Right renal cortex interstitium (tissue), 3 donors: ENCODE measurements around the gene AZGP1. TPM values are rescaled to one million over a fixed set of nuclear protein-coding genes. Genes with fewer than 3 reads are reported as not detected.
"Not testable (repeated sequence)": the region's sequence is repeated elsewhere in the genome, so short reads cannot be mapped to it uniquely, and the experiment has no call there.

Experiments
- DNase-seq, 3 donors: peaks; one replicate each; pipeline ENCODE4 v3.0.0-alpha.2; 2013; ENCODE audit warnings: low read depth in 3 of 3, low spot score in 2 of 3
- polyA plus RNA-seq, 3 donors: library from polyadenylated mRNA; unstranded; fragments of 120-200 nt; gene quantifications; one replicate each; pipeline ENCODE4 v1.2.1, GENCODE V29; 2013; ENCODE audit not compliant: insufficient read length in 3 of 3

AZGP1 gene
- polyA plus RNA-seq, 3 donors, result 48.4 to 73.4 (median 71.9) TPM

GRCh38 chr7:100000239-100000638 lies 24.4 kb upstream of the AZGP1 start:
- no peak for DNase-seq

GRCh38 chr7:99997545-99998137 lies 21.8 kb upstream of the AZGP1 start:
- DNase-seq, result peak in 2 of 3 donors; percentile 32 to 58

- no peak for DNase-seq
Observed at GRCh38 chr7:99996755-99997544, 21.1 kb upstream of the AZGP1 start.

GRCh38 chr7:99994819-99995218 lies 19.0 kb upstream of the AZGP1 start:
- no peak for DNase-seq

- no peak for DNase-seq
Observed at GRCh38 chr7:99992330-99993038, 16.7 kb upstream of the AZGP1 start.

- not testable (repeated sequence) for DNase-seq
Observed at GRCh38 chr7:99991543-99991942, 15.7 kb upstream of the AZGP1 start.

GRCh38 chr7:99990460-99990852 lies 14.6 kb upstream of the AZGP1 start:
- no peak for DNase-seq

- DNase-seq, result no peak
Observed at GRCh38 chr7:99987846-99988245, 12.0 kb upstream of the AZGP1 start.

- DNase-seq, result not testable (repeated sequence)
Observed at GRCh38 chr7:99987306-99987705, 11.5 kb upstream of the AZGP1 start.

- no peak for DNase-seq
Observed at GRCh38 chr7:99984593-99984992, 8.8 kb upstream of the AZGP1 start.

GRCh38 chr7:99981066-99981465 lies 5.2 kb upstream of the AZGP1 start:
- DNase-seq, result not testable (repeated sequence)

- not testable (repeated sequence) for DNase-seq
Observed at GRCh38 chr7:99980448-99980872, 4.6 kb upstream of the AZGP1 start.

- DNase-seq, result not testable (repeated sequence)
Observed at GRCh38 chr7:99979814-99980225, 4.0 kb upstream of the AZGP1 start.

GRCh38 chr7:99976626-99977025 lies 795 bp upstream of the AZGP1 start:
- no peak for DNase-seq

- DNase-seq, result no peak
Observed at GRCh38 chr7:99974681-99975080, 1.1 kb downstream of the AZGP1 start.

- DNase-seq, result not testable (repeated sequence)
Observed at GRCh38 chr7:99973817-99974216, 2.0 kb downstream of the AZGP1 start.

GRCh38 chr7:99971242-99971641 lies 4.6 kb downstream of the AZGP1 start:
- no peak for DNase-seq

- DNase-seq, result not testable (repeated sequence)
Observed at GRCh38 chr7:99969813-99970212, 6.0 kb downstream of the AZGP1 start.

- no peak for DNase-seq
Observed at GRCh38 chr7:99969298-99969697, 6.5 kb downstream of the AZGP1 start.

- DNase-seq, result no peak
Observed at GRCh38 chr7:99958564-99959227, 17.1 kb downstream of the AZGP1 start.

GRCh38 chr7:99955247-99955646 lies 20.6 kb downstream of the AZGP1 start:
- DNase-seq, result no peak
